Stomach (tissue), 4 donors: ENCODE results near the gene EEF2K.

Experiments used
- POLR2A ChIP-seq, 4 donors: fragments of 450-650 bp; IDR thresholded peaks; one replicate each; pipeline ENCODE4 v1.6.1; 2016; ENCODE audit warnings: antibody characterized with exemption in 4 of 4, control low read depth in 2 of 4, mild to moderate bottlenecking in 1 of 4, moderate library complexity in 1 of 4
- POLR2AphosphoS5 ChIP-seq, 3 donors: sonication (generic); formaldehyde crosslinking; IDR thresholded peaks; one replicate each; pipeline ENCODE4 v1.6.1; 2016; ENCODE audit warnings: antibody characterized with exemption in 3 of 3
- TF ChIP-seq, protein P1 (sequence below), 7 experiments: fragments of 450-650 bp in 4 of 7; fragments of 200-600 bp in 3 of 7; sonication (generic) in 3 of 7; IDR thresholded peaks; one replicate each; pipeline ENCODE4 v1.5.1; 2016 to 2019; ENCODE audit warnings: antibody characterized with exemption in 7 of 7, control low read depth in 2 of 7, mild to moderate bottlenecking in 1 of 7

DNA sequence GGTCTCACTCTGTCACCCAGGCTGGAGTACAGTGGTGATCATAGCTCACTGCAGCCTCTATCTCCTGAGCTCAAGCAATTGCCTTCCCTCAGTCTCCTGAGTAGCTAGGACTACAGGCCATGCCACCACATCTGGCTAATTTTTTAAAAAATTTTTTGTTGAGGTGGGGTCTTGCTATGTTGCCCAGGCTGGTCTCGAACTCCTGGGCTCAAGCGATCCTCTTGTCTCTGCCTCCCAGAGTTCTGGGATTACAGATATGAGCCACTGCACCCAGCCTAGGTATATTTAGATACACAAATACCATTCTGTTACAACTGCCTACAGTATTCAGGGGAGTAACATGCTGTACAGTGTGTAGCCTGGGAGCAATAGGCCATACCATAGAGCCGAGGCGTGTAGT lies 105.4 kb downstream of the EEF2K start:
- TF ChIP-seq, protein P1, sequence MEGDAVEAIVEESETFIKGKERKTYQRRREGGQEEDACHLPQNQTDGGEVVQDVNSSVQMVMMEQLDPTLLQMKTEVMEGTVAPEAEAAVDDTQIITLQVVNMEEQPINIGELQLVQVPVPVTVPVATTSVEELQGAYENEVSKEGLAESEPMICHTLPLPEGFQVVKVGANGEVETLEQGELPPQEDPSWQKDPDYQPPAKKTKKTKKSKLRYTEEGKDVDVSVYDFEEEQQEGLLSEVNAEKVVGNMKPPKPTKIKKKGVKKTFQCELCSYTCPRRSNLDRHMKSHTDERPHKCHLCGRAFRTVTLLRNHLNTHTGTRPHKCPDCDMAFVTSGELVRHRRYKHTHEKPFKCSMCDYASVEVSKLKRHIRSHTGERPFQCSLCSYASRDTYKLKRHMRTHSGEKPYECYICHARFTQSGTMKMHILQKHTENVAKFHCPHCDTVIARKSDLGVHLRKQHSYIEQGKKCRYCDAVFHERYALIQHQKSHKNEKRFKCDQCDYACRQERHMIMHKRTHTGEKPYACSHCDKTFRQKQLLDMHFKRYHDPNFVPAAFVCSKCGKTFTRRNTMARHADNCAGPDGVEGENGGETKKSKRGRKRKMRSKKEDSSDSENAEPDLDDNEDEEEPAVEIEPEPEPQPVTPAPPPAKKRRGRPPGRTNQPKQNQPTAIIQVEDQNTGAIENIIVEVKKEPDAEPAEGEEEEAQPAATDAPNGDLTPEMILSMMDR (IDR thresholded peaks at IDR 0.05), result no peak
- TF ChIP-seq POLR2AphosphoS5 (IDR thresholded peaks at IDR 0.05) (no peak), POLR2A (IDR thresholded peaks at IDR 0.05) (no peak)
